HG03095 (cell line): ENCODE measurements around the gene PRG3.

Experiments
- ATAC-seq: cut with Tn5 transposase; IDR thresholded peaks from one replicate; pipeline ENCODE4 v1.9.1; 2021; ENCODE audit warnings: moderate library complexity; ENCODE audit not compliant: unreplicated experiment

Gene PRG3

DNA sequence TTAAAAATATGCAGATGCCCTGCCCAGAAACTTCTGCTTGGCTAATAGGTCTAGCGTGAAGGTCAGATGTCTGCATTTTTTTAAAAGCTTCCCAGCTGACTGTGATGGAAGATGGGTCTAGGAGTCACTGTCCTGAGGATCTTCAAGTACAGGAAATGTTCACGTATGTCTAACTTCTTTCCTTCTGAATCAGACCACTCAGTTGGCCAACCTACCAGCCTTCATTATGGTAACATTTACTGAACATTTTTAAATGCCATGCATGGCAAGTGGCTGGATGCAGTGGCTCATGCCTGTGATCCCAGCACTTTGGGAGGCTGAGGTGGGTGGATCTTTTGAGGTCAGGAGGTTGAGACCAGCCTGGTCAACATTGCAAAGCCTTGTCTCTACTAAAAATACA lies 10.6 kb upstream of the PRG3 start:
- no peak for ATAC-seq

DNA sequence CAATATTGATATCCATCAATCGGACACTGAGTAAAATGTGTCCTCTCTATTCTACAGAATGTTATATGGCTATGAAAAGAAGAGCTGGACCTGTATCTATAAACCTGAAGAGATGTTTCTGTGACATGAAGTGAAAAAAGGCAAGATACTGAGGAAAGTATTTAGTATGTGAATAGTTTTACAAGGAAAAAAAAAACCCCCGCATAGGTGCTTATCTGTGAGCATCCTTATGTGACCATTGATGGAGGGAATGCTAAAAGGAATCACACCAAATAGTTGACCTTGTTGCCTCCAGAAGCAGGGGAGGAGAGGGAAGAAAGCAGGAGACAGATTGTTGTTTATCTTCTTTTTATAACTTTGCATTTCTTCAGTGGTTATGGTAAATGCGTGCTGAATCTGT lies 10.2 kb upstream of the PRG3 start:
- no peak for ATAC-seq

GRCh38 chr11:57390535-57390934 lies 9.6 kb upstream of the PRG3 start, which contains the start of gene PRG2:
Gene PRG2, minus strand, starts transcription at chr11:57390650. Its CDS starts 706 bp downstream, at chr11:57389944.
- ATAC-seq, result no peak

GRCh38 chr11:57387289-57388030 lies 6.5 kb upstream of the PRG3 start:
- no peak for ATAC-seq

- ATAC-seq, result no peak
Observed at GRCh38 chr11:57386178-57386940, 5.4 kb upstream of the PRG3 start.

DNA sequence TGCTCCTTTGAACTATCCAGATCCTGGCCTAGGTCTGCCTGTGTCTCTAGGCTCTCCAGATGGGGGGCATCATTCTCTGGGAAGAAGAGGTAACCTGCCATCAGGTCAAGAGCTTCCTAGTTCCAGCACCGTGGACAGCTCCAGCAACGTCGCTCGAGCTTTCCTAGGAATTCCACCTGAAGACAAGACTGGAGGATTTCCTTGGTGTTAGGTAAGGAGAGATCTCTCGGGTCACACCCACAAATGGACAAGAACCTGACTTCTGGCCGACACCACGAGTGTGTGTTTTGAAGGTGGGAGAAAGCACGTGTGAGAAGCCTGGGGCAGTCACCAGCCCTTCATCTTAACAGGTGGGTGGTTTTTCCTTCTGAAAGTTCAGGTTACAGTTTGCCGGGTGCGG lies 1.2 kb downstream of the PRG3 start:
- ATAC-seq, result no peak

GRCh38 chr11:57378186-57378585 lies 2.8 kb downstream of the PRG3 start:
- ATAC-seq, result no peak

- no peak for ATAC-seq
Observed at GRCh38 chr11:57377107-57377506, 3.8 kb downstream of the PRG3 start.

DNA sequence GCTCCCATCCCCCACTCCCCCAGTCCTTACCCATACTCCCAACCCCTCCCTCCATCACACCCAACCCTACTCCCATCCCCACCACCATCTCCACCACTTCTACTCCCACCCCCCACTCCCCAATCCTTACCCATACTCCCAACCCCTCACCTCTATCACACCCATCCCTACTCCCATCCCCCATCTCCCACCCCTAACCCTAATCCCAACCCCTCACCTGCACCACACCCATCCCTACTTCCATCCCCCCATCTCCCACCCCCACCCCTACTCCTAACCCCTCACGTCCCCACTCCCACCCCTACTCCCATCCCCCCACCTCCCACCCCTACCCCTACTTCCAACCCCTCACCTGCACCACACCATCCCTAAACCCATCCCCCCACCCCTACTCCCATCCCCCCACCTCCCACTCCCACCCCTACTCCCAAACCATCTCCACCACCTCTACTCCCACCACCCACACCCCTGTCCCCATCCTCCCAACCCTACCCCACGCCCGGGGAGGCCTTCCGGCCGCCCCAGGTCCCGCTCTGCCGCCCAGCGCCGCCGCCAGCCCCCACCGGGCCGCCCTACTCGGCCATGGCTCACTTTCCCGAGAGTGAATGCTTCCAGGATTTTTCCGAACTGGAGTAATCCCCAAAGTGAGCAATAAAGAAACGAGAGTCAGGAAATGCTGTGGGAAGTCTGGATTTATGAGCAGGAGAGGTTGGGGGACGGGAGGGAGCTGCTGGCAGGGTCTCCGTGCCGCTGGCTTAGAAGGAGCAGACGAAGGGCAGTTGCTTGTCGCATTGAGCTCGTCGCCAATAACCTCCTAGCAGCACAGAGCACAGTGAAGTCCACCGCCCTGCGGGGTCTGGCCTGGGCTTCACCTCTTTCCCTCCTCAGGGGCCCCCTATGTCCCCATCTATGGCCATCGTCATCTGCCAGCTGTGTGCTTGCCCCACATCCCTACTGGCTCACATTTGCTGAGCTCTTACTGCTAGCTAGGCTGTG lies 4.6 kb downstream of the PRG3 start:
- no peak for ATAC-seq

DNA sequence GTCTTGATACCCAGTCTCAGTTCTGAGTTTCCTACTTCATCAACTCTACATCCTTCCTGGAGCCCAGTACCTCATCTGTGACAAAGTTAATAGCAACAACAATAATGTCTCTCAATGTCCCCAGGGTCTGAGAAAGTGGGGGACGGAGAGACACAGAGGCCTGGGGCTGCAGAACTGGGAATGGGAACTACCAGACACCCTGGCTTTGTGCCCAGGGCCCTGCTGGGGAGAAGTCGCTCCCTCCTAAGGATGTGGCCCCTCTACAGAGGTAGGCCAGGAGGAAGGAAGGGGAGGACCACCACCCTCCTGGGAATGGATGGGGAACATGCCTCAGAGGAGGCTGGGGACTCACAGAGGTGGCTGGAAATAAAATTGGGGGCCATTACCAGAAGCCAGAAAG lies 5.5 kb downstream of the PRG3 start:
- ATAC-seq, result no peak

GRCh38 chr11:57374966-57375365 lies 6.0 kb downstream of the PRG3 start:
- no peak for ATAC-seq

DNA sequence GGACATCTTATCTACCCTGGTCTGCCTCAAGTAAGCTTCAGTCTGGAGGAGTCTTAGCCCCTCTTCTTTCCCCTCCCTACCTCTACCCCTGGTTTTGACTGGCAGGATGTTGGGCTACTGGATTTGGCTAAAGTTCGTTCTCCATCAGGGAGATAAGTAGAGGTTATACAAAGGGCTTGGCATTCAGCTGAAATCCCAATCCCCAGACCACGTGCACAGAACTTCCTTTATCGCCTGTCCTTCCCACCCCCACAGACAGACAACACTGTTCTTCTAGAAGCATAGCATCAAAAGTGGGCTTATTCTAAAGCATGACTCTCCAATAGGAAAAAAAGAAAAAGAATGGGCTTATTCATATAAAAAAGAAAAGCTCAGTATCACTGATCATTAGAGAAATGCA lies 7.8 kb downstream of the PRG3 start:
- no peak for ATAC-seq

DNA sequence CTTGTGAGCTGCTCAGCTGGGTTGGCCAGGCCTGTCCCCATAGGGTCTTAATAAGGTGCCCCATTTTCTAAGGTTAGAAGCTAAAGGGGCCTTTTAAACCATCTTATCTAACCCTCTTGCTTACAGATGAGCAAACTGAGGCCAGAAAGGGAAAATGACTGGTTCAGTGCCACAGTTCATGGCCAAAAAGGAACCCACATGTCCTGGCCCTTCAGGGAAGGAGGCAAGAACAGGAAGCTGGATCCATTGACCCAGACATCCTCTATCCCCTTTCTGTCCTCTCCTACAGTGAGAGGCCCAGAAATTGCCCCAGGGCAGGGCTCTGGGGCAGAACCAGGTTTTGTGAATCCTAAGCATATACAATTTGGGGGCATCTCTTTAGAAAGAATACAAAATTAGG lies 10.0 kb downstream of the PRG3 start:
- no peak for ATAC-seq

- no peak for ATAC-seq
Observed at GRCh38 chr11:57370251-57370650, 10.7 kb downstream of the PRG3 start.

DNA sequence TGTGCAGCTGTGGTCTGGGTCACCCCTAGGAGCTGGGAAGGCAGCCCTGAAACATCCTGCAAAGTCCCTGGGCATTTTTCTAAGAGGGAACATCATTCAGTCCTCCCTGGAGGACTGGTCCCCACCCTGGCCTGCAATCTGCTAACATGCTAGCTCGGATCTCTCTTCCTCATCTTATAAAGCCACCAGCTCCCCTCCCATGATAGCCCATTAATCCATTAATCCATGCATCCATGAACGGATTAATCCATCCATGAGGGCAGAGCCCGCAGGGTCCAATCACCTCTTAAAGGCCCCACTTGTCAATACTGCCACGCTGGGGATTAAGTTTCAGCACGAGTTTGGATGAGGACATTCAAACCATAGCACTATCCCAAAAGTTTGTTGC lies 12.1 kb downstream of the PRG3 start:
- ATAC-seq, result no peak

DNA sequence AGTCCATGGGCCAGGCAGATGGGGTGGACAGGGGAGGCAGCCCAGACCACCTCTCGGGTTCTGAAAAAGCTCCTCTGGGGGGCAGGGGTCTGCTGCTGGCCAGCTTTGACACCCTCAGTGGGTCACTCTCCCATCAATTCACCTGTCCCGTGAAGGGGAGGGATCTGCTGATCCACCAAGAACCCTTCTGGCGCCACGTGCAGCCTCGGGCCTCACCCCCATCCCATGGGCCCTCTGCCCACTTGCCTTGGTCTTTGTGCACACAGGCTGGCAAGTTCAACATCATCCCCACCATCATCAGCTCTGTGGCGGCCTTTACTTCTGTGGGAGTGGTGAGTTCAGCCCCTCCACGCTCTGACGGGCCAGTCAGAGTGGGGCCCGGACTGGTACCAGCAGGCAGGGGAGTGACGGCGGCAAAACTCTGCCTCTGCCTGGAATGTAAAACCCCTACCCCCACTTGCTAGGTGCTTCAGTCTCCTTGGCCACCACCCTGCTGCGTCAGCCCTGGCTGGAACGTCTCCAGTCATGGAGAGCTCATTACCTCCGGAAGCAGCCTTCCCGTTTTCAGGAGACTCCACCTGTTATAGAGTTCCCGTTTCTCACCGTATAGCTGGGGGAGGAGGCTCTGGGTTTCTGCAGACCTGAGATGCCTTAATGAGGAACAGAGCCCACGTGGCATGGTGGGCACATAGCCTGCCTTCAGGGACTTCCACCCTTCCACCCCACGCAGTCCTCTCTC lies 12.7 kb downstream of the PRG3 start:
- ATAC-seq, result no peak

GRCh38 chr11:57364851-57365660 lies 15.9 kb downstream of the PRG3 start:
- no peak for ATAC-seq

DNA sequence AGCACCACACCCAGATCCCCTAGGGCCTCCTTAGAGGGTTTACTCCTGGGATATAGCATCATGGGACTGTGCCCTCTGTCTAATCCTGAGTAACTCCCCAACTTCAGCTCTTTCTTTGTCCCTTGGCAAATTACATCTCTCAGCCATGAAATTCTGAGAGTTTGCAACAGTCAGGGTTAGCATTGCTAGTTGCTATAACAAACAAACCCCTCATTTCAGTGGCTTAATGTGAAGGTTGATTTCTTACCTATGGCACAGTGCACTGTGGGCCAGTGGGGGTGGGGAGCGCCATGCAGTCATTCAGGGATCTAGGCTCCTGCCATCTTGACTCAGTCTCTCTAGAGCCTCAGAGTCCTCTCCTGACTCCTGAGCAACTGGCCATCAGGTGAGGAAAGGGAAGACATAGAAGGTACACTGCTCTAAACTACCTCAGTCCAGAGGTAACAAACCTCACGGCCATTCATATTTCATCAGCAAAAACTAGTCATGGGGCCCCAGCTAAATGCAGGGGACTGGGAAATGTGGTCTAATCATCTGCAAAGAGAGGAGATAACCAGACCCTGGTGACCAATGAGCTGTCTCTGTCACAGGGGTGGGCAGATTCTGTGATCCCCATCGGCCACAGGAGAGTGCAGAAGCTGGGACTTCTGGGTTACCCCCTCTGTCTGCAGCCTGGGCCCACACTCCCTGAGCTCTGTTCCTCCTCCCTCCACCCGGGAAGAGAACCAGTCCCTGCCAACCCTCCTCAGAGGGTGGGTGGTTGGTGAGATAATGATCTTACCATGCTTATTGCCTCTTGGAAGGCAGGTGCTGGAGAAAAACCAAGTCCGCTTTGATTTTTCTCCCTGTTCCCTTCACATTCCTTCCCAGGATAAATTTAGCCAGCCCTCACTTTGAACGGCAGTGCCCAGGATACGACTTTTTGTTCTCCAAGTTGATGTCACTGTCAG lies 17.5 kb downstream of the PRG3 start:
- no peak for ATAC-seq

GRCh38 chr11:57361926-57362325 lies 19.0 kb downstream of the PRG3 start:
- no peak for ATAC-seq
